ENCODE results near the gene SAGE1. TPM values are rescaled to one million over a fixed set of nuclear protein-coding genes. Genes with fewer than 3 reads are reported as not detected.

The SAGE1 gene
- total RNA-seq, 1 experiment from 2014 or later: not detected

DNA sequence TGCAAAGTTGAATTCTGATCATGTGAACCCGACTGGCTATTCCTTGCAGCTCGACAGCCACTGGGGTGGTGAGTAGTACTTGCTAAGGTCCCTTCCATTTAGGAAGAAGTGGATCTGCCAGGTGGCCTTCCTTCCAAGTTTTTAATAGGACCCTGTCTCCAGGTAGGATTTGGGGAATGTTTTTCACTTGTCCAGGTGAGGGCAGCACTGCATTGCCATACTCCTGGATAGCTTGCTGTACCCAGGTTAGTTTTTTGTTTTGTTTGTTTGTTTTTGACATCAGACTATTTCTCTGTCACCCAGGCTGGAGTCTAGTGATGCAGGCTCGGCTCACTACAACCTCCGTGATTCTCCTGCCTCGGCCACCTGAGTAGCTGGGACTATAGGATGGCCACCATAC lies 29.8 kb downstream of the SAGE1 start:
- no peaks in the 10 kb centered on the region for H3K4me1 ChIP-seq (ENCODE audit: control insufficient read depth in 1 of 2, insufficient read depth in 2 of 2, low read length in 2 of 2)
- TF ChIP-seq ELF1 (IDR thresholded peaks at IDR 0.05; ENCODE audit: borderline replicate concordance, low read depth) (no peak), TCF7L2 (IDR thresholded peaks at IDR 0.05; ENCODE audit: borderline replicate concordance, extremely low read depth, insufficient read depth, insufficient read length) (no peak), RAD21 (IDR thresholded peaks at IDR 0.05; ENCODE audit: low read depth) (peak; percentile 37), POLR2A (IDR thresholded peaks at IDR 0.05; ENCODE audit: borderline replicate concordance, extremely low read depth, insufficient read depth, insufficient read length) (no peak), CBX3 (IDR thresholded peaks at IDR 0.05; ENCODE audit: low read depth) (no peak), SIN3A (IDR thresholded peaks at IDR 0.05; ENCODE audit: low read depth) (no peak)
- TF ChIP-seq, protein P1, sequence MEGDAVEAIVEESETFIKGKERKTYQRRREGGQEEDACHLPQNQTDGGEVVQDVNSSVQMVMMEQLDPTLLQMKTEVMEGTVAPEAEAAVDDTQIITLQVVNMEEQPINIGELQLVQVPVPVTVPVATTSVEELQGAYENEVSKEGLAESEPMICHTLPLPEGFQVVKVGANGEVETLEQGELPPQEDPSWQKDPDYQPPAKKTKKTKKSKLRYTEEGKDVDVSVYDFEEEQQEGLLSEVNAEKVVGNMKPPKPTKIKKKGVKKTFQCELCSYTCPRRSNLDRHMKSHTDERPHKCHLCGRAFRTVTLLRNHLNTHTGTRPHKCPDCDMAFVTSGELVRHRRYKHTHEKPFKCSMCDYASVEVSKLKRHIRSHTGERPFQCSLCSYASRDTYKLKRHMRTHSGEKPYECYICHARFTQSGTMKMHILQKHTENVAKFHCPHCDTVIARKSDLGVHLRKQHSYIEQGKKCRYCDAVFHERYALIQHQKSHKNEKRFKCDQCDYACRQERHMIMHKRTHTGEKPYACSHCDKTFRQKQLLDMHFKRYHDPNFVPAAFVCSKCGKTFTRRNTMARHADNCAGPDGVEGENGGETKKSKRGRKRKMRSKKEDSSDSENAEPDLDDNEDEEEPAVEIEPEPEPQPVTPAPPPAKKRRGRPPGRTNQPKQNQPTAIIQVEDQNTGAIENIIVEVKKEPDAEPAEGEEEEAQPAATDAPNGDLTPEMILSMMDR (IDR thresholded peaks at IDR 0.05 in 2 of 3, conservative IDR thresholded peaks at IDR 0.05 in 1 of 3; ENCODE audit: borderline replicate concordance in 1 of 3, insufficient read depth in 1 of 3, low read depth in 2 of 3, low read length in 2 of 3): peak; percentile 31 to 49 (median 45); a peak in 5 of 6 replicates
- H2AFZ ChIP-seq (ENCODE audit: low read depth, low read length, poor library complexity, severe bottlenecking): no peak overlapping the region
- no peaks in the 10 kb centered on the region for H3K27me3 ChIP-seq (ENCODE audit: insufficient read depth, low read length)
- POLR2A ChIA-PET: no interaction called here
- H3K36me3 ChIP-seq (ENCODE audit: control insufficient read depth in 1 of 2, insufficient read depth in 2 of 2, low read length in 2 of 2): no peaks in the 10 kb centered on the region
- H3K4me3 ChIP-seq (replicated peaks in 1 of 2; ENCODE audit: low read depth in 1 of 2, low read length in 2 of 2): no peak overlapping the region
- CTCF ChIA-PET: interaction anchor here (1.1 to 1.6 kb wide), 2 partner anchors 9 to 300 kb away, joined by 3 to 5 read pairs; no protein-coding TSS in a partner anchor
- H3K27ac ChIP-seq (ENCODE audit: low read depth, low read length): no peak overlapping the region
- H3K9me3 ChIP-seq (ENCODE audit: control insufficient read depth in 1 of 2, insufficient read depth in 1 of 2, low read depth in 1 of 2, low read length in 2 of 2): no peaks in the 10 kb centered on the region
- H4K20me1 ChIP-seq (ENCODE audit: insufficient read depth): no peaks in the 10 kb centered on the region
- H3K4me2 ChIP-seq (ENCODE audit: low read length): no peak overlapping the region
- H3K9ac ChIP-seq (ENCODE audit: low read length): no peak overlapping the region
- DNase-seq (ENCODE audit: low read depth, low spot score) (peak; percentile 7), ATAC-seq (peak; percentile 70)
- RAD21 ChIA-PET (ENCODE audit: low non-redundant PET in 1 of 2, low total read pairs in 2 of 2, uncharacterized antibody in 2 of 2, unreplicated experiment in 2 of 2): no interaction called here
- BruUV-seq (replicated peaks): no TSS peak
- intact Hi-C loops (cut with micrococcal nuclease): no loop called here
- no peaks in the 10 kb centered on the region for H3K79me2 ChIP-seq (ENCODE audit: insufficient read depth, low read length)
- no peaks in the 10 kb centered on the region for H3K9me2 ChIP-seq (ENCODE audit: insufficient read depth)

GRCh38 chrX:135927897-135928296 lies 34.4 kb downstream of the SAGE1 start:
- no peaks in the 10 kb centered on the region for H3K79me2 ChIP-seq (ENCODE audit: insufficient read depth, low read length)
- no peak for TF ChIP-seq SP1 (IDR thresholded peaks at IDR 0.05; ENCODE audit: low read depth)
- TF ChIP-seq SRF (IDR thresholded peaks at IDR 0.05; ENCODE audit: low read depth): no peak
- no peak for TF ChIP-seq CBX3 (IDR thresholded peaks at IDR 0.05; ENCODE audit: low read depth)
- TF ChIP-seq RAD21 (IDR thresholded peaks at IDR 0.05; ENCODE audit: low read depth): no peak
- TF ChIP-seq EZH2phosphoT487 (IDR thresholded peaks at IDR 0.05; ENCODE audit: borderline replicate concordance): no peak
- no peak for TF ChIP-seq CEBPB (IDR thresholded peaks at IDR 0.05; ENCODE audit: low read depth)
- DNase-seq (ENCODE audit: low read depth, low spot score) (no peak), ATAC-seq (no peak)
- H2AFZ ChIP-seq (ENCODE audit: low read depth, low read length, poor library complexity, severe bottlenecking): no peak overlapping the region
- no peak overlapping the region for H3K9ac ChIP-seq (ENCODE audit: low read length)
- no peak overlapping the region for H3K27ac ChIP-seq (ENCODE audit: low read depth, low read length)
- H3K4me1 ChIP-seq (ENCODE audit: control insufficient read depth in 1 of 2, insufficient read depth in 2 of 2, low read length in 2 of 2): no peaks in the 10 kb centered on the region
- RAD21 ChIA-PET (ENCODE audit: low non-redundant PET in 1 of 2, low total read pairs in 2 of 2, uncharacterized antibody in 2 of 2, unreplicated experiment in 2 of 2): no interaction called here
- no peak overlapping the region for H3K4me3 ChIP-seq (replicated peaks in 1 of 2; ENCODE audit: low read depth in 1 of 2, low read length in 2 of 2)
- no peaks in the 10 kb centered on the region for H3K36me3 ChIP-seq (ENCODE audit: control insufficient read depth in 1 of 2, insufficient read depth in 2 of 2, low read length in 2 of 2)
- H3K4me2 ChIP-seq (ENCODE audit: low read length): no peak overlapping the region
- no peaks in the 10 kb centered on the region for H3K9me2 ChIP-seq (ENCODE audit: insufficient read depth)
- POLR2A ChIA-PET: no interaction called here
- intact Hi-C loops (cut with micrococcal nuclease): no loop called here
- CTCF ChIA-PET: no interaction called here
- no peaks in the 10 kb centered on the region for H3K27me3 ChIP-seq (ENCODE audit: insufficient read depth, low read length)
- no peaks in the 10 kb centered on the region for H4K20me1 ChIP-seq (ENCODE audit: insufficient read depth)
- H3K9me3 ChIP-seq (ENCODE audit: control insufficient read depth in 1 of 2, insufficient read depth in 1 of 2, low read depth in 1 of 2, low read length in 2 of 2): no peaks in the 10 kb centered on the region
- BruUV-seq (replicated peaks): no TSS peak

All from HCT116 (cell line).